GM23338 (cell line): ENCODE results near the gene SELPLG. TPM values are rescaled to one million over a fixed set of nuclear protein-coding genes. Genes with fewer than 3 reads are reported as not detected.

ENCODE experiments used
- ATAC-seq: fragments of 200-7000 bp; cut with Tn5 transposase; 3 replicates; pipeline ENCODE4 v1.9.1; 2020
- DNase-seq: peaks from one replicate; pipeline ENCODE4 v3.0.0-alpha.2; 2015; ENCODE audit warnings: low spot score
- H2AFZ ChIP-seq: fragments of 200-600 bp; sonication (generic); 2 replicates; pipeline ENCODE4 v1.8.0; 2016; ENCODE audit warnings: antibody characterized with exemption, mild to moderate bottlenecking, moderate library complexity
- H3F3A ChIP-seq: fragments of 200-600 bp; sonication (generic); replicated peaks from 2 replicates; pipeline ENCODE4 v1.8.0; 2017; ENCODE audit warnings: antibody characterized with exemption, mixed run types, low read depth
- H3K27ac ChIP-seq: fragments of 200-600 bp; sonication (generic); 2 replicates; pipeline ENCODE4 v1.6.1; 2016; ENCODE audit warnings: low read depth
- H3K27me3 ChIP-seq: fragments of 200-600 bp; sonication (generic); 2 replicates; pipeline ENCODE4 v1.8.0; 2016; ENCODE audit warnings: mild to moderate bottlenecking, mixed run types, moderate library complexity; ENCODE audit not compliant: insufficient read depth
- H3K36me3 ChIP-seq: fragments of 200-600 bp; sonication (generic); 2 replicates; pipeline ENCODE4 v1.8.0; 2016; ENCODE audit warnings: mild to moderate bottlenecking; ENCODE audit not compliant: insufficient read depth
- H3K4me1 ChIP-seq: fragments of 200-600 bp; sonication (generic); 2 replicates; pipeline ENCODE4 v1.8.0; 2016; ENCODE audit warnings: mild to moderate bottlenecking, moderate library complexity; ENCODE audit not compliant: insufficient read depth
- H3K4me2 ChIP-seq: fragments of 200-600 bp; sonication (generic); 2 replicates; pipeline ENCODE4 v1.7.1; 2017; ENCODE audit warnings: mixed run types
- H3K4me3 ChIP-seq: fragments of 200-600 bp; sonication (generic); 2 replicates; pipeline ENCODE4 v1.6.1; 2016; ENCODE audit warnings: mixed run types
- H3K79me2 ChIP-seq: fragments of 200-600 bp; sonication (generic); replicated peaks from 2 replicates; pipeline ENCODE4 v1.8.0; 2017; ENCODE audit warnings: mild to moderate bottlenecking; ENCODE audit not compliant: insufficient read depth
- H3K9me2 ChIP-seq: fragments of 200-600 bp; sonication (generic); 2 replicates; pipeline ENCODE4 v1.8.0; 2017; ENCODE audit not compliant: insufficient read depth
- H4K20me1 ChIP-seq: fragments of 200-600 bp; sonication (generic); replicated peaks from 2 replicates; pipeline ENCODE4 v1.8.0; 2017; ENCODE audit warnings: mild to moderate bottlenecking; ENCODE audit not compliant: insufficient read depth
- H3K27ac Mint-ChIP-seq: 2 replicates; pipeline ENCODE4 v1.8.0; 2020; ENCODE audit warnings: inconsistent platforms, mild to moderate bottlenecking, moderate library complexity, mixed read lengths
- H3K27me3 Mint-ChIP-seq: 3 replicates; pipeline ENCODE4 v1.8.0; 2022; ENCODE audit warnings: low read depth, mild to moderate bottlenecking, moderate library complexity, mixed read lengths, inconsistent platforms; ENCODE audit not compliant: insufficient read depth, poor library complexity
- H3K36me3 Mint-ChIP-seq: 3 replicates; pipeline ENCODE4 v1.8.0; 2021; ENCODE audit warnings: low read depth, mild to moderate bottlenecking, inconsistent platforms, moderate library complexity, mixed read lengths
- H3K4me1 Mint-ChIP-seq: 3 replicates; pipeline ENCODE4 v1.8.0; 2020; ENCODE audit warnings: mild to moderate bottlenecking, inconsistent platforms, mixed read lengths
- H3K4me3 Mint-ChIP-seq: 3 replicates; pipeline ENCODE4 v1.8.0; 2021; ENCODE audit warnings: moderate library complexity, mild to moderate bottlenecking, inconsistent platforms, mixed read lengths
- H3K9me3 Mint-ChIP-seq: 3 replicates; pipeline ENCODE4 v1.8.0; 2020; ENCODE audit warnings: moderate library complexity, mild to moderate bottlenecking, inconsistent platforms, mixed read lengths
- EZH2phosphoT487 ChIP-seq: fragments of 200-600 bp; sonication (generic); IDR thresholded peaks from one replicate; pipeline ENCODE4 v1.8.1; 2018; ENCODE audit warnings: antibody characterized with exemption; ENCODE audit not compliant: unreplicated experiment
- NANOG ChIP-seq: IDR thresholded peaks from 2 replicates; pipeline ENCODE4 v1.6.1; 2016; ENCODE audit warnings: antibody characterized with exemption, borderline replicate concordance
- polyA plus RNA-seq: library from polyadenylated mRNA; unstranded; fragments of >200 nt; fragmentation: Nextera tagmentation; extraction: Ambion mirVana; gene quantifications from 2 replicates; pipeline ENCODE4 v1.2.1, GENCODE V29; 2016
- total RNA-seq: library from RNA; depleted of rRNA; stranded (reverse); fragments of >200 nt; shearing (Covaris generic); gene quantifications from 2 replicates; pipeline ENCODE4 v1.2.3, GENCODE V29; 2014
- TF ChIP-seq, protein P1 (sequence below): IDR thresholded peaks from one replicate; pipeline ENCODE4 v1.6.1; 2018; ENCODE audit warnings: antibody characterized with exemption; ENCODE audit not compliant: unreplicated experiment
- TF ChIP-seq, protein P2 (sequence below), 2 experiments: fragments of 200-600 bp in 1 of 2; sonication (generic) in 1 of 2; conservative IDR thresholded peaks; 2 replicates each; pipeline versions ENCODE4 v1.5.1 to v1.6.1; 2016 to 2017; ENCODE audit warnings: antibody characterized with exemption in 2 of 2, low read depth in 2 of 2, mild to moderate bottlenecking in 2 of 2, moderate library complexity in 1 of 2
- TF ChIP-seq, protein P3 (sequence below): IDR thresholded peaks from 2 replicates; pipeline ENCODE4 v1.6.1; 2016; ENCODE audit warnings: antibody characterized with exemption
- TF ChIP-seq, protein P4 (sequence below): fragments of 250-450 bp; sonication (Bioruptor Pico); IDR thresholded peaks from 2 replicates; pipeline ENCODE4 v1.5.0; 2020; ENCODE audit warnings: mild to moderate bottlenecking, moderate library complexity

Gene SELPLG
- total and polyA plus RNA-seq, 2 experiments from 2014 or later, result 0.16 to 0.56 TPM

DNA sequence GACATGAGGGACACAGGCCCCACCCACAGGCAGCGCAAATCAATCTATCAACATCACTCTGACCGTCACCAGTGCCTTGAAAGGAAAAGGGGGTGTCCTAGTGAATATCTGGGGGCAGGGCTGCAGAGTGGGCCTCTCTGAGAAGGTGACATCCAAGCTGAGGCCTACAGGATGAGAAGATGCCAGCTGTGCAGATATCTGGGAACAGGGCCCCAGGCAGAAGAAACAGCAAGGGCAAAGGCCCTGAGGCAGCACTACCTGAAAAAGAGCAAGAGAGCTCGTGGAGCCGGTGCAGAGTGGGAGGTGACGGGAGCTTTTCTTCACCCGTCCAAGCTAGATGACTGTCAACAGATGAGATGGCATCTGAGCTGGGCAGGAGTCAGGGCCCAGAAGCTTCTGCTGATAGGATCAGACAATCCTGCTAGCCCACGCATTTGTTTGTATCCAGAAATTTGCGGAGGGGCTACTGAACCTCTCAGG, 23.3 kb downstream of the SELPLG start (continued):
- TF ChIP-seq, protein P1, sequence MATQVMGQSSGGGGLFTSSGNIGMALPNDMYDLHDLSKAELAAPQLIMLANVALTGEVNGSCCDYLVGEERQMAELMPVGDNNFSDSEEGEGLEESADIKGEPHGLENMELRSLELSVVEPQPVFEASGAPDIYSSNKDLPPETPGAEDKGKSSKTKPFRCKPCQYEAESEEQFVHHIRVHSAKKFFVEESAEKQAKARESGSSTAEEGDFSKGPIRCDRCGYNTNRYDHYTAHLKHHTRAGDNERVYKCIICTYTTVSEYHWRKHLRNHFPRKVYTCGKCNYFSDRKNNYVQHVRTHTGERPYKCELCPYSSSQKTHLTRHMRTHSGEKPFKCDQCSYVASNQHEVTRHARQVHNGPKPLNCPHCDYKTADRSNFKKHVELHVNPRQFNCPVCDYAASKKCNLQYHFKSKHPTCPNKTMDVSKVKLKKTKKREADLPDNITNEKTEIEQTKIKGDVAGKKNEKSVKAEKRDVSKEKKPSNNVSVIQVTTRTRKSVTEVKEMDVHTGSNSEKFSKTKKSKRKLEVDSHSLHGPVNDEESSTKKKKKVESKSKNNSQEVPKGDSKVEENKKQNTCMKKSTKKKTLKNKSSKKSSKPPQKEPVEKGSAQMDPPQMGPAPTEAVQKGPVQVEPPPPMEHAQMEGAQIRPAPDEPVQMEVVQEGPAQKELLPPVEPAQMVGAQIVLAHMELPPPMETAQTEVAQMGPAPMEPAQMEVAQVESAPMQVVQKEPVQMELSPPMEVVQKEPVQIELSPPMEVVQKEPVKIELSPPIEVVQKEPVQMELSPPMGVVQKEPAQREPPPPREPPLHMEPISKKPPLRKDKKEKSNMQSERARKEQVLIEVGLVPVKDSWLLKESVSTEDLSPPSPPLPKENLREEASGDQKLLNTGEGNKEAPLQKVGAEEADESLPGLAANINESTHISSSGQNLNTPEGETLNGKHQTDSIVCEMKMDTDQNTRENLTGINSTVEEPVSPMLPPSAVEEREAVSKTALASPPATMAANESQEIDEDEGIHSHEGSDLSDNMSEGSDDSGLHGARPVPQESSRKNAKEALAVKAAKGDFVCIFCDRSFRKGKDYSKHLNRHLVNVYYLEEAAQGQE, result no peak
- TF ChIP-seq, protein P2, sequence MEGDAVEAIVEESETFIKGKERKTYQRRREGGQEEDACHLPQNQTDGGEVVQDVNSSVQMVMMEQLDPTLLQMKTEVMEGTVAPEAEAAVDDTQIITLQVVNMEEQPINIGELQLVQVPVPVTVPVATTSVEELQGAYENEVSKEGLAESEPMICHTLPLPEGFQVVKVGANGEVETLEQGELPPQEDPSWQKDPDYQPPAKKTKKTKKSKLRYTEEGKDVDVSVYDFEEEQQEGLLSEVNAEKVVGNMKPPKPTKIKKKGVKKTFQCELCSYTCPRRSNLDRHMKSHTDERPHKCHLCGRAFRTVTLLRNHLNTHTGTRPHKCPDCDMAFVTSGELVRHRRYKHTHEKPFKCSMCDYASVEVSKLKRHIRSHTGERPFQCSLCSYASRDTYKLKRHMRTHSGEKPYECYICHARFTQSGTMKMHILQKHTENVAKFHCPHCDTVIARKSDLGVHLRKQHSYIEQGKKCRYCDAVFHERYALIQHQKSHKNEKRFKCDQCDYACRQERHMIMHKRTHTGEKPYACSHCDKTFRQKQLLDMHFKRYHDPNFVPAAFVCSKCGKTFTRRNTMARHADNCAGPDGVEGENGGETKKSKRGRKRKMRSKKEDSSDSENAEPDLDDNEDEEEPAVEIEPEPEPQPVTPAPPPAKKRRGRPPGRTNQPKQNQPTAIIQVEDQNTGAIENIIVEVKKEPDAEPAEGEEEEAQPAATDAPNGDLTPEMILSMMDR (conservative IDR thresholded peaks at IDR 0.05; ENCODE audit: low read depth in 2 of 2), result no peak
- TF ChIP-seq NANOG (no peak), EZH2phosphoT487 (no peak)

DNA sequence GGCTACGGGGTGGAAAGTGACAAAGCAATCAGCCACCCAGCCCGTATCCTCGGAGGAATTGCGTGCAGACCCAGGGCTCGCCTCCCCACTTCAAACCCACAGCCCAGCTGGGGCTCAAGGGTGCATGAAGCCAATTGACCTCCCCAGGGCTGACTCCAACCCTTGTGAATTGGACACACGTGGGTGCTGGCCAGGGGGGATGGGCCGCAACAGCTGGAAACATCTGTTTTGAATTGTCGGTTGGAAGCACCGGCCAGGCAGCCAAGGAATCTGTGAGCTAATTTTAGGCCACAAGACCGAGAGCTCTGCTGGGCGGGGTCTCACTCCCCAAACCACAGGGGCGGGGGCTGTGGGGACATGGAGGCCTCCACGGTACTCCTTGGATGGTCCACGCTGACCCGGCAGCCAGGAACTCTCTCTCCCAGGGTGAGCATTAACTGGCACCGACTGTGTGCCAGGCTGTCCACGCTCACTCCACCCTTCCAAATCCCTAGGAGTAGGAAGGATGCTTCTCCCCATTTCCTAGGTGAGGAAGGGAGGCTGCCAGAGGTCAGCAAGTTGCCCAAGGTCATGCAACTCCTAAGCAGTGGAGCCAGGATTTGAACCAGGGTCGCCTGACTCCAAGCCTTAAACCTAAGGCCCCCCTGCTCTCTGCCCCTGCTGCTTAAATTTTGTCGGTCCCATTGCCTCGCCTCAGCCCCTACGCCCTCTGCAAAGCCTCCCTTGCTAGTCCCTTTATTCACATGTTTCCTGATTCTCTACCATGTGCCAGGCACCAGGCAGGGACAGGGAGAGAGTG, 24.0 kb downstream of the SELPLG start:
- H3K27ac Mint-ChIP-seq, result no peak overlapping the region
- TF ChIP-seq, protein P2 (conservative IDR thresholded peaks at IDR 0.05; ENCODE audit: low read depth in 2 of 2), result no peak
- TF ChIP-seq, protein P3, sequence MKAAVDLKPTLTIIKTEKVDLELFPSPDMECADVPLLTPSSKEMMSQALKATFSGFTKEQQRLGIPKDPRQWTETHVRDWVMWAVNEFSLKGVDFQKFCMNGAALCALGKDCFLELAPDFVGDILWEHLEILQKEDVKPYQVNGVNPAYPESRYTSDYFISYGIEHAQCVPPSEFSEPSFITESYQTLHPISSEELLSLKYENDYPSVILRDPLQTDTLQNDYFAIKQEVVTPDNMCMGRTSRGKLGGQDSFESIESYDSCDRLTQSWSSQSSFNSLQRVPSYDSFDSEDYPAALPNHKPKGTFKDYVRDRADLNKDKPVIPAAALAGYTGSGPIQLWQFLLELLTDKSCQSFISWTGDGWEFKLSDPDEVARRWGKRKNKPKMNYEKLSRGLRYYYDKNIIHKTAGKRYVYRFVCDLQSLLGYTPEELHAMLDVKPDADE, result no peak
- no peak for TF ChIP-seq NANOG
- TF ChIP-seq, protein P4, sequence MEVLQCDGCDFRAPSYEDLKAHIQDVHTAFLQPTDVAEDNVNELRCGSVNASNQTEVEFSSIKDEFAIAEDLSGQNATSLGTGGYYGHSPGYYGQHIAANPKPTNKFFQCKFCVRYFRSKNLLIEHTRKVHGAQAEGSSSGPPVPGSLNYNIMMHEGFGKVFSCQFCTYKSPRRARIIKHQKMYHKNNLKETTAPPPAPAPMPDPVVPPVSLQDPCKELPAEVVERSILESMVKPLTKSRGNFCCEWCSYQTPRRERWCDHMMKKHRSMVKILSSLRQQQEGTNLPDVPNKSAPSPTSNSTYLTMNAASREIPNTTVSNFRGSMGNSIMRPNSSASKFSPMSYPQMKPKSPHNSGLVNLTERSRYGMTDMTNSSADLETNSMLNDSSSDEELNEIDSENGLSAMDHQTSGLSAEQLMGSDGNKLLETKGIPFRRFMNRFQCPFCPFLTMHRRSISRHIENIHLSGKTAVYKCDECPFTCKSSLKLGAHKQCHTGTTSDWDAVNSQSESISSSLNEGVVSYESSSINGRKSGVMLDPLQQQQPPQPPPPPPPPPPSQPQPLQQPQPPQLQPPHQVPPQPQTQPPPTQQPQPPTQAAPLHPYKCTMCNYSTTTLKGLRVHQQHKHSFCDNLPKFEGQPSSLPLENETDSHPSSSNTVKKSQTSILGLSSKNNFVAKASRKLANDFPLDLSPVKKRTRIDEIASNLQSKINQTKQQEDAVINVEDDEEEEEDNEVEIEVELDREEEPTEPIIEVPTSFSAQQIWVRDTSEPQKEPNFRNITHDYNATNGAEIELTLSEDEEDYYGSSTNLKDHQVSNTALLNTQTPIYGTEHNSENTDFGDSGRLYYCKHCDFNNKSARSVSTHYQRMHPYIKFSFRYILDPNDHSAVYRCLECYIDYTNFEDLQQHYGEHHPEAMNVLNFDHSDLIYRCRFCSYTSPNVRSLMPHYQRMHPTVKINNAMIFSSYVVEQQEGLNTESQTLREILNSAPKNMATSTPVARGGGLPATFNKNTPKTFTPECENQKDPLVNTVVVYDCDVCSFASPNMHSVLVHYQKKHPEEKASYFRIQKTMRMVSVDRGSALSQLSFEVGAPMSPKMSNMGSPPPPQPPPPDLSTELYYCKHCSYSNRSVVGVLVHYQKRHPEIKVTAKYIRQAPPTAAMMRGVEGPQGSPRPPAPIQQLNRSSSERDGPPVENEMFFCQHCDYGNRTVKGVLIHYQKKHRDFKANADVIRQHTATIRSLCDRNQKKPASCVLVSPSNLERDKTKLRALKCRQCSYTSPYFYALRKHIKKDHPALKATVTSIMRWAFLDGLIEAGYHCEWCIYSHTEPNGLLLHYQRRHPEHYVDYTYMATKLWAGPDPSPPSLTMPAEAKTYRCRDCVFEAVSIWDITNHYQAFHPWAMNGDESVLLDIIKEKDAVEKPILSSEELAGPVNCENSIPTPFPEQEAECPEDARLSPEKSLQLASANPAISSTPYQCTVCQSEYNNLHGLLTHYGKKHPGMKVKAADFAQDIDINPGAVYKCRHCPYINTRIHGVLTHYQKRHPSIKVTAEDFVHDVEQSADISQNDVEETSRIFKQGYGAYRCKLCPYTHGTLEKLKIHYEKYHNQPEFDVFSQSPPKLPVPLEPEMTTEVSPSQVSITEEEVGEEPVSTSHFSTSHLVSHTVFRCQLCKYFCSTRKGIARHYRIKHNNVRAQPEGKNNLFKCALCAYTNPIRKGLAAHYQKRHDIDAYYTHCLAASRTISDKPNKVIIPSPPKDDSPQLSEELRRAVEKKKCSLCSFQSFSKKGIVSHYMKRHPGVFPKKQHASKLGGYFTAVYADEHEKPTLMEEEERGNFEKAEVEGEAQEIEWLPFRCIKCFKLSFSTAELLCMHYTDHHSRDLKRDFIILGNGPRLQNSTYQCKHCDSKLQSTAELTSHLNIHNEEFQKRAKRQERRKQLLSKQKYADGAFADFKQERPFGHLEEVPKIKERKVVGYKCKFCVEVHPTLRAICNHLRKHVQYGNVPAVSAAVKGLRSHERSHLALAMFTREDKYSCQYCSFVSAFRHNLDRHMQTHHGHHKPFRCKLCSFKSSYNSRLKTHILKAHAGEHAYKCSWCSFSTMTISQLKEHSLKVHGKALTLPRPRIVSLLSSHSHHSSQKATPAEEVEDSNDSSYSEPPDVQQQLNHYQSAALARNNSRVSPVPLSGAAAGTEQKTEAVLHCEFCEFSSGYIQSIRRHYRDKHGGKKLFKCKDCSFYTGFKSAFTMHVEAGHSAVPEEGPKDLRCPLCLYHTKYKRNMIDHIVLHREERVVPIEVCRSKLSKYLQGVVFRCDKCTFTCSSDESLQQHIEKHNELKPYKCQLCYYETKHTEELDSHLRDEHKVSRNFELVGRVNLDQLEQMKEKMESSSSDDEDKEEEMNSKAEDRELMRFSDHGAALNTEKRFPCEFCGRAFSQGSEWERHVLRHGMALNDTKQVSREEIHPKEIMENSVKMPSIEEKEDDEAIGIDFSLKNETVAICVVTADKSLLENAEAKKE (CRISPR knock-in tag), result no peak

More for the DNA sequence above, 24.0 kb downstream of the SELPLG start:
- H3K4me1 Mint-ChIP-seq, result peaks cover 17% of the 10 kb centered on the region
- H3K4me3 Mint-ChIP-seq, result no peak overlapping the region
- peaks cover 8% of the 10 kb centered on the region for H3K27me3 Mint-ChIP-seq
- Histone ChIP-seq H3K79me2 (no peaks in the 10 kb centered on the region), H3K4me3 (no peak overlapping the region), H3K4me1 (no peaks in the 10 kb centered on the region; the same call in 1 of the 2 replicates), H2AFZ (peak overlapping the region; percentile 94), H3K27ac (no peak overlapping the region), H3K36me3 (no peaks in the 10 kb centered on the region), H4K20me1 (no peaks in the 10 kb centered on the region), H3K9me2 (no peaks in the 10 kb centered on the region), H3K4me2 (no peak overlapping the region), H3F3A (0 out of 2 replicates have a peak, but pooled peaks cover 6% of the 10 kb centered on the region), H3K27me3 (no peaks in the 10 kb centered on the region)
- no peak for ATAC-seq
- DNase-seq, result no peak
- H3K36me3 Mint-ChIP-seq, result no peaks in the 10 kb centered on the region
- H3K9me3 Mint-ChIP-seq, result no peaks in the 10 kb centered on the region
